GM19099 (cell line): ENCODE data around the gene TCF12.

Experiments
- POLR2A ChIP-seq: IDR thresholded peaks from 3 replicates; pipeline ENCODE4 v1.6.1; 2011; ENCODE audit warnings: low read depth; ENCODE audit not compliant: insufficient read length; ENCODE audit errors: extremely low read depth

TCF12 gene

GRCh38 chr15:57330619-57331340 is 412.3 kb downstream of the TCF12 start:
- no peak for TF ChIP-seq POLR2A

GRCh38 chr15:57332326-57332725 is 413.9 kb downstream of the TCF12 start:
- no peak for TF ChIP-seq POLR2A

GRCh38 chr15:57333487-57333886 is 415.0 kb downstream of the TCF12 start:
- no peak for TF ChIP-seq POLR2A

GRCh38 chr15:57334257-57334656 is 415.8 kb downstream of the TCF12 start:
- TF ChIP-seq POLR2A: no peak

- TF ChIP-seq POLR2A: no peak
Measured at GRCh38 chr15:57335293-57335715, 416.9 kb downstream of the TCF12 start.

- no peak for TF ChIP-seq POLR2A
Measured at GRCh38 chr15:57335719-57336118, 417.3 kb downstream of the TCF12 start.

GRCh38 chr15:57337868-57338411 is 419.5 kb downstream of the TCF12 start:
- no peak for TF ChIP-seq POLR2A

- TF ChIP-seq POLR2A: no peak
Measured at GRCh38 chr15:57339321-57339720, 420.9 kb downstream of the TCF12 start.
